ENCODE data around the gene CEND1.
A peak's percentile ranks its signal among the peaks of the same experiment; 100 is the strongest.

Gene CEND1

GRCh38 chr11:794766-795633 lies 5.1 kb upstream of the CEND1 start:
- DNase-seq = no peak

DNA sequence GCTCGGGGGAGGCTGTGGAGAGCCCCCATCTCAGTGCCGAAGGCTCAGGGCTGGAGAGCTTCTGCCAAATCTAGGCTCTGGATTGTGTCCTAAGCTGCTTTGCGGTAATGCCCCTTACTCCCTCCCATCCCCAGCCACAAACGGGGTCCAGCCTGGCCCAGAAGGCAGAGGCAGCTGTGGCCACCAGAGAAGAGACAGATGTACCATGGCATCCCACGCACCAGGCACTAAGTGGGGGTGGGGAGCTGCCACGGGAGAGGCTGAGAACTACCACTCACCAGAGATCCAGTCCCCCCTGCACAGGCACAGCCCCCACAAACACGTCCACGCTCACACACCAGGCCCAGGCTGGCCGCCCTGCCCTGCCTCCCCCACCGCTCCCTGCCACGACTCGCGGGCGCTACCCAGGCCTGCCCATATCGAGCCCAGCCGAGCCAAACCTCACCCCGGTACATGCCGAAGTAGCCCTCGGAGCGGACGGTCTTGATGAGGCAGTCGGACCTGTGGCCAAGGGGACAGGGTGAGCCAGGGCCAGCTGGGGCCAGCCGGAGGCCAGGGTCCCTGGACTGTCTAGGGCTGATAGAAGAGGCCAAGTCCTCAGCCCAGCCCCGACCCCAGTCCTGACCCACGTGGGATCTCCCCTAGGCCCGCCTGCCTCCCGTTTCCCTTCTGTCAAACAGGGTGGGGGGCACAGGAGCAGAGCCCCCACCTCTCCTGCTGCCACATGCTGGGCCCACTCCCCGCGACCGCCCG lies 4.3 kb upstream of the CEND1 start:
- DNase-seq = no peak

DNA sequence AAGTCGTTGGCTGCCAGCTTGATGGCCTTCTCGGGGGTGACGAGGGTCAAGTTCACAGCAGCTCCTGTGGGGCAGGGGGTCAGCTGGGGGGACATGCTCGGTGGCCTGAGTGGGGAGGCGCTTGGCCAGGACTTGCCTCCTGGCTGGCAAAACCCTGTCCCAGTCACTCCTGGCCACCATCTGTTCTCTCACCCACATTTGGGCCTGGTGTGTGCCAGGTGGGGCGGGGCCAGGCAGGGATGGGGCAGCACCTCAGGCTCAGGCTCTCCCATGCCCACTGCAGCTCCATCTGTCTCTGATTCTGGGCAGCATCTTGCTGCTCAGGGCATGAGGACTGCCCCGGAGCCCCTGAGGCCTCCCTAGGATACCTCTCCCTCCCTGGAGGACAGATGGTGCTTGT lies 3.7 kb upstream of the CEND1 start:
- no peak for DNase-seq

DNA sequence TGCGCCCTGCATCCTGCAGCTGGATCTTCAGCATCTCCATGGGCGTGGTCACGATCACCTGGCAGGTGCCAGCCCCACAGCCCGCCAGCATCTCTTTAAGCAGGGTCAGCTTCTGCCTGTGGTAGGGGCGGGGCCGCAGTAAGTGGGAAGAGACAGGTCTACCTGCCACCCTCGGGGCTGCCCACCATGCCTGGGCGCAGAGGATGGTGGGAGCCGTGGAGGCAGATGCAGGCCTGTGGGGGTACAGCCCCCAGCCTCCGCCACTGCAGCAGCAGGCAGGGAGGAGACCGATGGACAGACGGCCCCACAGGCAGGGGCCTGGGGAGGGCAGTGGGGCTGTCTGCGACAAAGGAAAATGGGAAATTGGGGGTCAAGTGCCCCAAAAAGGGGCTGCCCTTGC lies 3.0 kb upstream of the CEND1 start:
- DNase-seq = no peak

GRCh38 chr11:792535-792821 lies 2.6 kb upstream of the CEND1 start:
- DNase-seq = no peak

DNA sequence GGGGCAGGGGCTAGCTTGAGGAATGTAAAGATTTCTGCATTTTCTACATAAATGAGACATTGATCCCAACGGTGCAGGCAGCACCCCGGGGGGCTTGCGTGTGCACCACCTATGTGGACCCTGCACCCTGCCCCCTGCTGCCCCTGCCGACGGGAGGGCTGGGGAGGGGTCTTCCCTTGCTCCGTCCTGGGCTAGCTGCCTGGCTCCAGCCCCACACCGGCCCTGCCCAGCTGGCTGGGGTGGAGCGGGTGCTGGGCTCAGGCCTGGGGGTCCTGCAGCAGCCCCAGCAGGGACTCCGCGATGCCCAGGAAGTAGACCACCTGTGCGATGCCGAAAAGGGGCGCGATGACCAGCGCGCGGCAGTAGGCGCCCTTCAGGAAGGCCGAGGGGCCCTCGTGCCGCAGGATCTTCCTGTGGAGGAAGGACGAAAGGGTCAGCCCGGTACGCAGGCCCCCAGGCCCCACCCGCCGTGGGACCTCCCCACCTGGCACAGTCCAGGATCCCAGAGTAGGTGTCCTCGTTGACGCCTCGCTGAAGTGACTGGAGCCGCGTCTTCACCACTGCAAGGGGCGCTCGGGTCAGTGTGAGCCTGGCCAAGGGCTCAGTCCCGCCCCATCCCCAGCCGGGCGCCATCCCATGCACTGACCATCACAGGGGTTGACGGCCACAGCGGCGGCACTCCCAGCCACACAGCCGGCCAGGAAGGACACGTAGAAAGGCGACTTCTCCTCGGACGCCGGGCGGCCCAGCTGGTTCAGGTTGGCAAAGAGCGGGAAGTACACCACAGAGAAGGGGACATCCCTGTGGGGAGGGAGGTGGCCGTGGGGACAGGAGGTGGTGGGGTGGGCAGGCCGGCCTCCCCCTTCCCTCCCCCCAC lies 2.0 kb upstream of the CEND1 start:
- DNase-seq = no peak

- no peak for DNase-seq
These were observed 1.1 kb upstream of the CEND1 start for GRCh38 chr11:790721-791564.

DNA sequence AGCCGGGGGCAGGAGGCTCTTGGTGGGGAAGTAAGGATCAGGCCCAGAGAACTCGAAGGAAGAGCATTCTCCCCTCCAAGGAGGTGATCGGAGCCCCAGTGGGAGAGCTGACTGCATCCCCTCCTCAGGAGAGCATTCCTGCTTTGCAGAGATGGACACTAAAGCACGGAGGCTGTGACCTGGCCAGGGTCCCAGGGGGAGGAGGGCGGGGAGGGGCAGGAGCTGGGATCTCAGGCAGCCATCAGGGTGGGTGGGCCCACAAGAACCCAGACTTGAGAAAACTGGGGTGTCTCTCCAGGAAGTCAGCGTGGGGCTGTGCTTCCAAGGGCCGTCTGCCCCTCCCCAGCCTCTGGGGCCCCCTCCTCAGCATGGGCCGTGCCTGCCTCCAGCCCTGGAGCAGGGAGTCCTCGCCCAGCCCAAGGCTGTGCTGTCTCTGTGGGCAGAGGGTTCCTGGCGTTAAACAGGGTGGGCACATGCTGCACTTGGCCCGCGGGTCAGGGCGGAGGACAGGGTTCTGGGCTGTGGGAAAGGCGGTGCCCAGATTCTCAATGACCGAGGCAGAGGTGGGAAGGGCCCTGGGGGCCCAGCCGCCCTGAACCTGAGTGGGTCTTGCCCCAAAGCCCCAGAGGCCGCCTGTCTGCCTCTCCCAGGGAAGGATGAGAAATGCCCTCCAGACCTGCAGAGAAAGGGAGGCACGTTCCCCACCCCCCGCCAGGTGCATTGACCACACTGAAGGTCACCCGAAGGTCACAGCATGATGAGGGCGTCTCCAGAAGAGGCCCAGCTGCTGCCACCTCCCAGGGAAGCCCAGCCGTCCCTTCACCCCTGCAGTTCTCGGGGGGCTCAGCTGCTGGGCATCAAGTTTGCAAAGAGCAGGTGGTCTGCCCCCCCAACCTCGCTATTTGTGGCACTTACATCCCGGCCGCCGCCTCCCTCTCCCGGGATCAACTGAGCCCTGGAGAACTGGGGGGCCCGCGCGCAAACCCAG lies 643 bp downstream of the CEND1 start:
- no peak for DNase-seq

DNA sequence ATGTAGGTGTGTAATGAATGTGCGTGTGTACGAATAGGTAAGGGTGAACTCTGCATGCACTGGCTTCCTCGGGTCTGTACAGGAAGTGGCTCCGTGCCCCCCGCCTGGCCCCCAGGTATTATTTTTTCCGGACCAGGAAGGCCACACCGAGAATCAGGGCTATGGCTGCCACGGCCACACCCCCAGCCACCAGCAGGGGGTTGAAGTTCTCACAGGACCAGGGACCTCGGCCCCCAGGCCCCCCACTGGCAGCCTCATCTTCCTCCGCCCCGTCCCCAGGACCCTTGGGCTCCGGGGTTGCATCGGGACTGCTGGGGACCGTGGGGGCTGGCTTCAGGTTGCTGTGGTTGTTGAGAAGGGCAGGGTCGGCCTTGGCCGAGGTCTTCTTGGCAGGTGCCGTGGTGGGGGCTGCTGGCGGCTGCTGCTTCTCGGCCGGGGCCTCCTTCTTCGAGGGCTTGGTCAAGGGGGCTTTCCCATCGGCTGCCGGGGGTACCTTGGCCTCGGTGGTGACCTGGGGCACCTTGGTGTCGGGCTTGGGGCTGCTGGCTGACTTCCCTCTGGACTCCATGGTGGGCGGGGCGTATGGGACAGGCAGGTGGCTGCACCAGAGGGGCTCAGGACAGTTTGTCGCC lies 1.8 kb downstream of the CEND1 start:
- DNase-seq = no peak

DNA sequence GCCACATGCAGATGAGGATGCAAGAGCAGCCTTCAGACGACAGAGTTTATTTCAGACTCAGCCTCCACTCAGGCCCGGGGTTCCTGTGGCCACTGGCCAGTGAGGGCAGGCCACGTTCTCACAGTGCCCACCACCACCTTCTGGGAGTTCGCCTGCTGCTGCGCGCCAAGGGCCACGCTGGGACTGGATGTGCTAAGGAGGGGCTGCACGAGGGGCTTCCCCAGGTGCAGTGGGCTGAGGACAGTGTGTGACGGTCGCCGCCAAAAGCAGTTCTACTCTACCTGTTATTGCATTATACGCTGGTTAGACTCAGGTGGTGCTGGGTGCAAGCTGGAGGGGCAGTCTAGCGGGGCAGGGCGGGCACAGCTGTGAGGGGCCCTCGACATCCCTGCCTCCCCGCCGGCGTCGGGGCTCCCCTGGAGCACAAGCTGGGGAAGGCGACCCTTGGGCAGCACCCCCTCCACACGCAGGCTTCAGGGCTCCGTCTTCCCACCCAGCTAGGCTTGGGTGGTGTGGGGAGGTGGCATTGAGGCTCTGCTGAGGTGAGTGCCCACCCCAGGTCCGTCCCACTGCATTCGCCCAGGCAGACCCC lies 2.7 kb downstream of the CEND1 start:
- no peak for DNase-seq

DNA sequence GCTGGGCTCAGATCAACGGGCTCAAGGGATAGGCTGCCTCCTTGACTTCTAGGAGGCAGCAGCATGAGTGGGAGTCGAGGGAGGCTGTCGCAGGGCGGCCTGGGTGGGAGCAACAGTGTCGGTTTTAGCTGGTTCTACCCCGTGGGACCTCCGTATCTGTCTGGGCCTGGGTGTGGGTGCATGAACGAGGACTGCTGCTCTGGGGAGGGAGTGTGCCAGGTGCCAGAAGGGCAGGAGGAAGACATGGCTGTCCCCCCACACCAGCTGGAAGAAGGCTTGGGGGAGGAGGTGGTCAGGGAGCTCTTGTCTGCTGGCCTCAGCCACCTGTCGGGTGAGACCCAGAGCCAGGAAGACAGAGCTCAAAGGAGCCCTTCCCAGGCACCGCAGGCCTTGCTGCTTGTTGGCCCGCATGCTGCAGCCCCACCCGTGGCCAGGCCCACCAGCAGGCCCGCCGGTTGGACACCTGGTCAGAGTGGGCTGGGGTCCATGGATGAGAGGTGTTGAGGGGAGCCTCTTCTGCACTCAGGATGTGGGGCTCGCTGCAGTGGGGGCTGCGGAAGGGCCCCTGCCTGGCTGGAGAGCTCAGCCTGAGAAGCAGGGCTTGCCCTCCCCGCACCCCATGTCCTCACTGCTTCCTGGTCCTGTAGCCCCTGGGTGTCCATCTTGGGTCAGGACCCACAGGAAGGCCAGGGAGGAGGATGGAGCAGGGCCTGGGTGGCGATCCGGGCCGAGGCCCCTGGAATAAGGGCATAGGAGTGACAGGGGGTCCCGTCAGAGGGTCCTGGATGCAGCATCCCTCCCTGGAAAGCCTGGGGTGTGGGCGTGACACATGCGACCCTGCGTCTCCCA lies 3.4 kb downstream of the CEND1 start:
- no peak for DNase-seq

DNA sequence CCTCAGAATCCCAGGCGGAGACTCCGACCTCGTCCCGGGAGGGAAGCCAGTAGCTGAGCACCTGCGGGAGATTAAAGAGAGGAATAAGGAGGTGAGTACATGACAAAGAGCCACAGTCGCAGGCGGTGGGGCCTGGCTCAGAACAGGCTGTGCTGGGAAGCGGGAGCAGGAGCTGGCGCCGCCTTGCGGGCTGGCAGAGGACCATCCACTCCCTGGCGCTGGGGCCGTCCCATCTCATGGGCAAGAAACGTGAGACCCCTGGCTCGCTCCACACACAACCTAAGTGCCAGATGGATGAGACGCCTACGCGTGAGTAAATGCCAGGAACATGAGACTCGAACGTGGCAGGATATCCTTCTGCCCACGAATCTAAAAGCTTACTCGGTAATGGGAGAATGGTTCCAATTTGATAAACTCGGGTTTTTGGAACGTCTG lies 6.3 kb downstream of the CEND1 start:
- DNase-seq = peak; percentile 19 to 30

GRCh38 chr11:782264-783174 lies 7.4 kb downstream of the CEND1 start:
- DNase-seq = no peak

GRCh38 chr11:779955-780532 lies 9.8 kb downstream of the CEND1 start:
- DNase-seq = no peak

GRCh38 chr11:778976-779954 lies 10.6 kb downstream of the CEND1 start:
- no peak for DNase-seq

Measured in CD4-positive, alpha-beta T cell treated with Interleukin-1 beta for 1 hour (primary cell).